GM12891 (cell line): ENCODE measurements around the gene ZNF74.

Experiments
- POLR2A ChIP-seq: IDR thresholded peaks from 2 replicates; pipeline ENCODE4 v1.6.1; 2011; ENCODE audit warnings: low read depth, low read length, control low read depth
- POLR2AphosphoS5 ChIP-seq: IDR thresholded peaks from 2 replicates; pipeline ENCODE4 v1.6.1; 2011; ENCODE audit warnings: low read depth, low read length, control low read depth
- TAF1 ChIP-seq: IDR thresholded peaks from 2 replicates; pipeline ENCODE4 v1.6.1; 2011; ENCODE audit warnings: low read depth, low read length, control low read depth

DNA sequence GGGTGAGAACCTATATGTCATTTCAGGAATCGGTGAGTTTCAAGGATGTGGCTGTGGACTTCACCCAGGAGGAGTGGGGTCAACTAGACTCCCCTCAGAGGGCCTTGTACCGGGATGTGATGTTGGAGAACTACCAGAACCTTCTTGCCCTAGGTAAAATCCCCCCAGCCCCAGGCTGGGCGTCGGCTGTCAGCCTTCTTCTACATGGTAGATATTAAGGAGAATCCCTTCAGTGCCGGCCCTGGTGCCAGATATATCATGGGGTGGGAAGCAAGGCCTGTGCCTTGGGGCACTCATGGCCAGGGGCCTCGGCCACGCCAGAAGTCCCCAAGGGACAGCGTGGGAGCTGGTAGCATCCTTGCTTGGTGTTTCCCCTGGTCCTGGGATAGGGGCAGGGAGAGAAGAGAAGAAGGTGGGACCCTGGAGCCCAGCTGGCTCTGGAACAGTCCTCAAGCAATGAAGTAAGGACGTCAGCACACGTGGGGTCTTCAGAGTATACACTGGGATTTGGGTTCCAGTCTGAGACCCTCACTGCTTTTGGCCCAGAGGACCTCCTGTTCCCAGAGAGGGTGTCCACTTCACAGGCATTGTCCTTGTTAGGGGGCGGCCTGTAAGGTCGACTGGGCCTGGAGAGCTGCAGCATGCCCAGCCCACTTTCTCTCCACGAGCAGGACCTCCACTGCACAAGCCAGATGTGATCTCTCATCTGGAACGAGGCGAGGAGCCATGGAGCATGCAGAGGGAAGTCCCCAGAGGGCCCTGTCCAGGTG, 6.8 kb downstream of the ZNF74 start:
- TF ChIP-seq POLR2AphosphoS5, result no peak
- no peak for TF ChIP-seq POLR2A
- TF ChIP-seq TAF1, result no peak
